NCI-H748 treated with DMSO at 0.1 percent for 48 hours (cell line): ENCODE data around the gene ERO1A.
"Not testable (repeated sequence)": the region's sequence is repeated elsewhere in the genome, so short reads cannot be mapped to it uniquely, and the experiment has no call there.

ENCODE experiments used
- DNase-seq: peaks from one replicate; lab custom pipeline; 2025; lab: John Stamatoyannopoulos, UW

ERO1A gene, protein sequence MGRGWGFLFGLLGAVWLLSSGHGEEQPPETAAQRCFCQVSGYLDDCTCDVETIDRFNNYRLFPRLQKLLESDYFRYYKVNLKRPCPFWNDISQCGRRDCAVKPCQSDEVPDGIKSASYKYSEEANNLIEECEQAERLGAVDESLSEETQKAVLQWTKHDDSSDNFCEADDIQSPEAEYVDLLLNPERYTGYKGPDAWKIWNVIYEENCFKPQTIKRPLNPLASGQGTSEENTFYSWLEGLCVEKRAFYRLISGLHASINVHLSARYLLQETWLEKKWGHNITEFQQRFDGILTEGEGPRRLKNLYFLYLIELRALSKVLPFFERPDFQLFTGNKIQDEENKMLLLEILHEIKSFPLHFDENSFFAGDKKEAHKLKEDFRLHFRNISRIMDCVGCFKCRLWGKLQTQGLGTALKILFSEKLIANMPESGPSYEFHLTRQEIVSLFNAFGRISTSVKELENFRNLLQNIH

DNA sequence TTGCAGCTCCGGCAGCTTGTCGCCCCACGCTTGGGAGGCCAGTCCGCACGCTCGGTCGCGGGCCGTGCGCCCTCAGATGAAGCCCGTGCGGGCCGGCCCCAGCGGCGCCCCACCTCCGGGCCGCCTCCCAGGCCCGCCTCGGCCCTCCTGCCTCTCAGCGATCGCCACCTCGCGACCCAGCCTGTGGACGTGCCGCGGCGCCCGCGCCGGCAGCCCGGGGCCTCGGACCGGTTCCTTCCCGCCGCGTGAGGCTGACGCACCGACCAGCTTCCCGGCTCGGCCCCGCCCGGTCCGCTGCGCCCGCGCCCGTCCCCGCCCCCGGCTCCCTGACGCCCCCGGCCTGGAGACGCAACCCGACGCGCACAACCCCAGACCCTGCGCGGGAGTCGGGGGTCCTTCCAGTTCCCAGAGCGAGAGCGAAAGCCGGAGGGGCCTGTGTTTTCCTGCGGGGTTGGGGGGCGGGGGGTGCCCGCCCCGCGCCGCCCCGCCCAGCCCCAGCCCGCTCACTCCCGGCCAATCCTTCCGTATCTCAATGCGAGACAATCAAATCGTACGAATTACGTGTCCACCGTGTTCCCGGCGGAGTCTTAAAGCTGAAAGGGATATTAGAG lies at the start of gene ERO1A:
ERO1A (minus strand) TSS at position 78 of the 611 bp plus-strand sequence; CDS start at position 1, 77 bp downstream.
- peak; percentile 66 for DNase-seq

DNA sequence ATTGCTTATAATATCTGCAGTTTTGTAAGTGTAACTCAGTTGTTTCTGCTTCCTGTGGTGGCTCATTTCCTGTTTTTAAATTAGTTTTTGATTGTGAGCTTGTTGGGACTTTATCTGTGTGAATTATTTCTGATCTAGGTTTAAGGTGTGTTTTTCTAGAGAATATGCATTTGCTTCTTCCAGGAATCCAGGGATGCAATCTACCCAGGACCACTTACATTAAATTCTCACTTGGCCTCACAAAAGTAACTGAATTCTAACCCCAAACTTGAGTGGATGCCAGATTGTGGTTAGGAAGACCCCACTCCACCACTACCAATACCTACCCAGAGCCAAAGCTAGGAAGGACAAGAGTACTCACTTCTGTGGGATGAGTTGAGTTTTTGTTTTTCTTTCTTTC lies 46.5 kb upstream of the ERO1A start:
- no peak for DNase-seq

DNA sequence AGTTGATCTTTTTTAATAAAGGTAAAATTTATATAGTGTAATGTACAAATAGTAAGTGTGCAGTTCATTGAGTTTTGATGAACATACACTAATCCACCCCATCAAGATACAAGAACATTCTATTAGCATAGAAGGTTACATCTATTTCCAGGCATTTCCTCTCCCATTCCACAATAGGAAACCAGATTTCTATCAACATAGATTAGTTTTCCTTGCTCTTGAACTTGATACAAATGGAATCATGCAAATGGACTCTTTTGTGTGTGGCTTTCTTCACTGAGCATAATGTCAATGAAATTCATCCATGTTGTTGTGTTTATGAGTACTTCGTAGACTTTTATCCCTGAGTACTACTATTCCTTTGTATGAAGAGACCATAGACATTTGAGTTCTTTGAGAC lies 45.4 kb upstream of the ERO1A start:
- no peak for DNase-seq

DNA sequence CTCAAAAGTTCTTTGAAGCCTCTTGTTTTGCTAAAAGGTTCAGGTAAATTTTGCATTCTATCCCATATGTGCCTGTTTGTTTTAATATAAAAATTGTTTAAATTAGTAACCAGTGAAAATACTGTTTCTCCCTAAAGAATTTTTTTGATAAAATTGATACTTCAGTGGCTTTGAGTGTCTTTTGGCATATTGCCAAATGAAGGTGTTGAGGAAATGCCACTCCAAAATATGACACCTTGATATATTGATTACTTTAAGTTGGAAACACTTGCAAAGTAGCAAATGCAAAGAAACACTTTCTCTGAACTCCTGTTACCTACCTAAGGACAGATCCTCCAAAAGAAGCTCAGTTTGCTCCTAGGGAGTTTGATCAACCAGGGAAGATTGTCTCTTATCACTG lies 43.1 kb upstream of the ERO1A start:
- DNase-seq: no peak

DNA sequence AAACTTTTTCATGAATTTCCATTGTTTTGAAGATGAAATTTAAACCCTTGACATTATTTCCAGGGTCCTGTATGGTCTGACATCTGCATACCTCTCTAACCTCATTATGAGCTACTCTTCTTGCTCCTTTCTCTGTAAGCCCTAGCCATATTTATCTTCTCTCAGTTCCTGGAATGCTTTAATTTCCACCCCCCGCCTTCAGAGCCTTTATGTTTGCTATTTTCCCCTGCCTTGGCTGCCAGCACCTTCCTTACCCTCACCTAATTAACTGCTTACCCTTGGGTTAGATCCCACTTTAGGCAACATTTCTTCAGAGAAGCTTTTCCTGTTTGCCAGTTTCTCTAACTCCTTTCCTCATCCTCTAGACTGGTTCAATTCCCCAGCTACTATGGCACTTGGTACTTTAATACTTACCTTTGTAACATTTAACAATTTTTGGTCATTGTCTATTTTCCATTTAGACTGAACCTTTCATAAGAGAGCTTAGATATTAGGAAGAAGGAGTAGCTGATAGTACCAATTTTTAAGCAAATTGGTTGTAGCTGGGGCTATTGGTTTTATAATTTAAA lies 40.6 kb upstream of the ERO1A start:
- DNase-seq: no peak

DNA sequence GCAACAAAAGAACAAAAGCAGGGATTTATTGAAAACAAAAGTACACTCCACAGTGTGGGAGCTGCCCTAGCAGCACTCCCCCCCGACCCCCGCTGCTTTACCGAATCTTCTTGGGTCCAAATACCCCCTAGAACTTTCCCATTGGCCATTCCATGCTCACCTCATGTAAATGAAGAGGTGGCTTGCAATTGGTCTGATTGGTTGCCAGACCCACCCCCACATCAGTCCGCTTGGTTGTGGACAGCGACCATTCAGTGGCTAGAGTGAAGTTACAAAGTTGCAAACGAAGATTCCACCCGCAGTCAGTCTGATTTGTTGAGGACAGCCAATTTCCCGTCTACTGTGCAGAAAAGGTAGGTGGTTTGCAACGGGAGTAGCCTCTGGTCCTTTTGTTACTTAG lies 38.5 kb upstream of the ERO1A start:
- DNase-seq: no peak

DNA sequence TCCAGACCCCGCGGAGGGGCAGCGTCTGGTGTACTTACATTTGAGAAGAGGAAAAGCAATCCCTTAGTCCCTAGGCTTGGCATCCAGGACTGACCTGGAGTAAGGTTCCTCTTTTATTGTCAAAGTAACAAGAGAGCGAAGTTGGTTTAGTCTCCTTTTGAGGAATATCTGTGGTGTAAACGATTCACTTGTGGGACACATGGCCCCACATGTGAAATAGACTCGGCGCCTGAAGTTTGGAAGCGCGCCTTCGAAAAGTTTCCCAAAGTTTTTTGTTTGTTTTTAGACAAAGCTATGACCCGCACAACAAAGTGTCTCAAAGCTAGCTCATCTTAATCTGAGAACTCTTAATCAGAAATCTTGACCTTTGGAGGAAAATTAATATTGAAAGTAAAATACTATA lies 35.4 kb upstream of the ERO1A start:
- DNase-seq: no peak

DNA sequence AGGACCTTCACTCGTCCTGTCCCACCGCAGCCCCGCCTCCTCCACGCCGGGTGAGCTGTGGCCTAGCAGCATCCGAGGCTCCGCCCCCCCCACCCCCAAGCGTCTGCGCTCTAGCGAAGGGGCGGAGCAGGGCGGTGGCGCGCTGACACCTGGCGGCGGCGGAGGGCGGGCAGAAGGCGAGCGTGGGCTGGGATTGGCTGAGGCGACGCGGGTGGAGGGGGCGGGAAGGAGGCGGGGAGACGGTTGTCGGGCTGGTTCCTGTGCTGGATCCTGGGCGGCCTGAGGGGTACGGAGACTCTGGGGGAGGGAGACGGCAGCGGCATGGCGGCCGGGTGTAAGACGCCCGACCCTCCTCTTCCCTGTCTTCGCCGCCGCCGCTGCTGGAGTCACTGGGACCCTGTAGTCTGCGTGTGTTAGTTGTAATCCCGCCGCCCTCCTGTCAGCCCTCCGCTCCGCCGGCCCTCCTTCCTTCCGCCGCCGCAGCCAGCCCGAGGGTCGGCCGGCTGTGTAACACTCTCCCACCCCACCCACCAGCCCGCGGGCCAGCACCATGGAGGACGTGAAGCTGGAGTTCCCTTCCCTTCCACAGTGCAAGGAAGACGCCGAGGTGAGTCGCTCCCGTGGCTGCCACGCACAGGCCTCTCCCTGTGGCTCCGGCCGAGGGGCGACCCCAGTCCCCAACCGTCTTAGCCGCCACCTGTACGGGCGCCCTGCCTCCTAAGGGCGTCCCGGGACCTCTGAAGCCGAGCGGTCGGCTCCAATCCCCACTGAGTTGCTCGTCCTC lies 34.8 kb upstream of the ERO1A start, which contains the start of gene STYX:
STYX (plus strand) TSS at position 242 of the 784 bp plus-strand sequence; CDS start at position 551, 309 bp downstream.
- peak; percentile 93 for DNase-seq

DNA sequence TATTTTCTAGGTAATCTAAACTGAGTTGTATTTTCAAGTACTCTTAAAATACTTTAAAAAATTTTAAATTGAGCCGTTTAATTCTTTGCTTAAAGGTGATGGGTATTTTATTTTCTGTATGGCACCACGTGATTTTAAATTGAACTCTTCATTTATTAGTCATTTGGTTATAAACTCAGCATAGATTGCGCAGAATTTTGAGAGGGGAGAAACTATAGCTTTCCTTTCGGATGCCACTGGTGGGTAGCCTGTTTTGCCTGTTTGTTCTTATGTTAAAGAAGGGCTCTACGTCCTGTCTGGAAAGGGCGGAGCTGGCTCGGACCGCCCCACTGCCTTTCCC lies 34.2 kb upstream of the ERO1A start:
- no peak for DNase-seq

DNA sequence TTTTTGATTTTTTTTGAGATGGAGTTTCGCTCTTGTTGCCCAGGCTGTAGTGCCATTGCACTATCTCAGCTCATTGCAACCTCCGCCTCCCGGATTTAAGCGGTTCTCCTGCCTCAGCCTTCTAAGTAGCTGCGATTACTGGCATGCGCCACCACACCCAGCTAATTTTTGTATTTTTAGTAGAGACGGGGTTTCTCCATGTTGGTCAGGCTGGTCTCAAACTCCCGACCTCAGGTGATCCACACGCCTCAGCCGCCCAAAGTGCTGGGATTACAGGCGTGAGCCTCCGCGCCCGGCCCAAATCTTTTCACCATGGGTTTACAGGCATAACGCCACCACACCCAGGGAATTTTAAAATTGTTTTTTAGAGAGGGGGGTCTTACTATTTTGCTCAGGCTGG lies 33.7 kb upstream of the ERO1A start:
- DNase-seq: not testable (repeated sequence)

DNA sequence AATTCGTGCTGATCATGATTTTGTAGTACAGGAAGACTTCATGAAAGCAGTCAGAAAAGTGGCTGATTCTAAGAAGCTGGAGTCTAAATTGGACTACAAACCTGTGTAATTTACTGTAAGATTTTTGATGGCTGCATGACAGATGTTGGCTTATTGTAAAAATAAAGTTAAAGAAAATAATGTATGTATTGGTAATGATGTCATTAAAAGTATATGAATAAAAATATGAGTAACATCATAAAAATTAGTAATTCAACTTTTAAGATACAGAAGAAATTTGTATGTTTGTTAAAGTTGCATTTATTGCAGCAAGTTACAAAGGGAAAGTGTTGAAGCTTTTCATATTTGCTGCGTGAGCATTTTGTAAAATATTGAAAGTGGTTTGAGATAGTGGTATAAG lies 32.2 kb upstream of the ERO1A start:
- not testable (repeated sequence) for DNase-seq

DNA sequence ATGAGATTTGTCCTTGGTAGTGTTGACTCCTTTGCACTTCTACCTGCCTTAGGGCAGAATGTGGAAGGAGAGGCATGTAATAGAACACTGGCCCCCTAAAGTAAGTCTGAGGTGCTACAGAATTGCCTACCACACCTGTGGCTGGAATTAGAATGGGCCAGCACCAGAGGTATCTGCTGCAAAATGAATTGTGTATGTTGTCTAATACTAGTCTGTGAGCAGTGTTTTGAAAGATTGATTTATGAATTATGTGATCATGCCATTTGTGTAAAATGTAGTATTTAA lies 28.9 kb upstream of the ERO1A start:
- DNase-seq: no peak

DNA sequence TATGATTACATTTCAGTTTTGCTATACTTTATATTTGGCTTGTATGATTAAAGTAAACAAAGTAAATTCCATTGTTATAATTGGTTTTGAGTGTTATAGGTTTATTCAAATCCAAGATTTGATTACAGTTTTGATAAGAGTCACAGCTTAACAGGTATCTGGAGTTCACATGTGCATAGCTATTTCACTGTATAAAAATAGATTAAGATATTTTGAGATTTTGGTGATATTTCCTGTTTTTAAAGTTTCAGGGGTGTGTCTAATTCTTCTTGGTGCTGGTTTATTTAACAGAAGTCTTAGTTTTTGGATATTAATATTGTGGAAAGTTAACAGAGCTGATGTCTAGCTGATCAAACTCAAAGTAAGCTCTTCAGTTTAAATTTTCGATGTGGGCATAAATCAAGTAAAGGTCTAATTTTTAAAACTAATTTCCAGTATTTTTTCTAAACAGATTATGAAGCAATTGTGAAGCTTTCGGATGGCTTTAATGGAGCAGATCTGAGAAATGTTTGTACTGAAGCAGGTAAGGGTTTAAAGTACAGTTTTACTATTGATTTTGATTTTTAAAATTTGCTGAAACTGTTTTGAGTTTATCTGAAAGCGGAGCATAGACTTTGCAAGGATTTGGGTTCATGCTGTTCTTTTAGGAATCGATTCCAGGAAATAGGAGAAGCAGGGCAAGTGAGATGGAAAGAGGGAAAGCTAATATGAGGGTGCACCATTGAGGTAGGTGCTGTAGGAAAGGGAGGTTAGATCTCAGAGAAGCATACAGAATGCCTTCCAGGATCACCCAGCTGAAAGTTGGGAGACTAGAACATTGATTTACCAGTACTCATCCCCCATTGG lies 28.4 kb upstream of the ERO1A start:
- DNase-seq: no peak

DNA sequence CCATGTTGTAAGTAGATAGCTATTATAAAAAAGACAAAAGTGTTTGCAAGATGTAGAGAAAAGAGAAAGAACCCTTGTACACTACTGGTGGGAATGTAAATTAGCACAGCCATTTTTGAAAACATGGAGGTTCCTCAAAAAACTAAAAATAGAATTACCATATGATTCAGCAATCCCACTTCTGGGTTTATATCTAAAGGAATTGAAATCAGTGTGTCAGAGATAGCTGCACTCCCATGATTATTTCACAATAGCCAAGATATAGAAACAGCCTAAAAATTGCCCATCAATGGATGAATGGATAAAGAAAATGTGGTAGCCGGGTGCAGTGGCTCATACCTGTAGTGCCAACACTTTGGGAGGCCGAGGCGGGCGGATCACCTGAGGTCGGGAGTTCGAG lies 20.8 kb upstream of the ERO1A start:
- no peak for DNase-seq

DNA sequence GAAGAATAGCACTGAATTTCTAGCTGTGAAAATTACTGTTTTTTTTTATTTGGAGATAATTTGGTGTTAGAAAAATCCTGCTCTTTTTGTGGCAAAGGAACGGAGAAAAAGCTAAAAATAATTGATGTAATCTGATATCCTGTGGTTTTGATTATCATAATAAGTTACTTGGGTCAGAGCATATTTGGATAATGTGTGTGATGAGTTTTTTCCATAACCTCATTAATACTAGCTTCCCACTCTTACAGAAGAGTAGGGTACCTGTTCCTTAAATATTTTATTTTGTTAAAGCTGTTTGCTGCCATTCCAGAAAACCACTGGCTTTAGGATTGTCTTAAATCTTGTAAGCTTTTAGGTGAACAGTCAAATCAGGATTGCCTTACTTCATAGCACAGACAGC lies 16.3 kb upstream of the ERO1A start:
- no peak for DNase-seq

DNA sequence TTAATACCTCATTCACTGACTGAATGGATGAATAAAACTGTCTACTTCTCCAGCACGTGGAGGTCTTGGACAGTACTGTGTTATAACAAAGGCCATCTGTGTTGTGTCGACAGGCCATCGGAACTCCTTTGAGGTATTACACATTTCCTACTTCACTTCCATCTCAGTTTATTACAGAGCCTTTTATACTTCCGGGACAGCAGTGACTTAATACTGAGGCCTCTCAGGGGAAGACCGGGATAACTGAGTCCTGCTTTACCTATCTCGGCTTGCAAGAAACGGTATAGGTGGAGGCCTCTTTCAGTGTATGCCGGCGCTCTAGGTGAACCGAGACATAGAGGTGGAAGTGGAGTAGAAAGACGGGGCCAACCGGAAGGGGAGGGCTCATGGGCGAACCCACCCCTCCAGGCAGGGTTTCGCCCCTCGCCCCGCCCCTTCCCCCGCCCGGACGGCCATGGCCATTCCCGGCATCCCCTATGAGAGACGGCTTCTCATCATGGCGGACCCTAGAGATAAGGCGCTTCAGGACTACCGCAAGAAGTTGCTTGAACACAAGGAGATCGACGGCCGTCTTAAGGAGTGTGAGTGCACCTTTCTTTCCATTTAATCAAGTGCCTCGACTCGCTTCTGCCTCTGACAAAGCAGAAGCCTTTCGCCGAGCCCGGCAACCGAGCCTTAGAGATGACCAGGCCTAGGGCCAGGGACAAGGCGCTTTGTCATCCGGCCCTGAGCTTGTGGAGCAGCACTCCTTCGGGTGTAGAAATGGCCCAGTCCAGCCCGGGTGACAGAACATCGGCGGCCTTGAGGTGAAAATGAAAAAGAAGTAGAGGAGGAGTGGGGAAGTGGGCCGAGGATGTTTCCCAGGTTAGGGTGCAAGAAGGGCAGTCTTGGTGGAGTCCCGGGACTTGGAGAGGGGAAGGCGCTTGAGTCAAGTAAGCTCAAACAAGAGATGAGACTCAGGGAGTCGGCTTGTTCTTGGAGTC lies 11.7 kb upstream of the ERO1A start, which contains the start of gene PSMC6:
PSMC6 (plus strand) TSS at position 477 of the 983 bp plus-strand sequence; CDS start at position 497, 20 bp downstream.
- peak; percentile 91 for DNase-seq

DNA sequence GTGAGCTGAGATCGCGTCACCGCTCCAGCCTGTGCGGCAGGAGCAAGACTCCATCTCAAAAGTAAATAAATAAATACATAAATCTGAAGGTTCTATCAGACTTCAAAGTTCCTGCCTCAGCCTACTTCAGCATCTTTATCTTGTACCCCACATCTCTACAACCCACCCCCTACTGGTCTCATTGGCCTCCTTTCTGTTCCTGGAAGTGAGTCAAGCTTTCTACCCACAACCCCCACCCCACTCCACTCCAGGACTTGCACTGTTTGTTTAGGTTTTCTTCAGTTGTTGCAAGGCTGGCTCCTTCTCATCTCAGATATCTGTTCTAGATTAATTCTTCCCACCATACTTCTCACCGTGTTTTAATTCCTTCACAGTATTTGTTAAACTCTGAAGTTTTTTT lies 10.9 kb upstream of the ERO1A start:
- no peak for DNase-seq

DNA sequence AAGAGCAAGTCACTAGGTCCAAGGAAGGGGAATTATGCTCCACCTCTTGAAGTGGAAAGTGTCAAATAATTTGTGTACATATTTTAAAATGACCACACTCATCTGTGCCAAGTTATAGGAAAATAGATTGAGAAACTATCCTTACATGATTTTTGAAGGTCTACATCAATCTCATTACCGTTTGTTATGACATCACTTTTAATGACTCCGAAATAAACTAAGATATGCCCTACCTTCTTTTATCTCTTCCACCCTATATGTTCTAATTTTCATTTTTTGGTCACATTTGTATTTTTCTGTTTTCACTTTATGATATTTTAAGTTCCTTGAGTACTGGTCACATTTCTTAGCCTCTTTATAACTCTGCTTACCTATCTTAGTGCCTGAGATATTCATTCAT lies 8.3 kb upstream of the ERO1A start:
- DNase-seq: no peak

DNA sequence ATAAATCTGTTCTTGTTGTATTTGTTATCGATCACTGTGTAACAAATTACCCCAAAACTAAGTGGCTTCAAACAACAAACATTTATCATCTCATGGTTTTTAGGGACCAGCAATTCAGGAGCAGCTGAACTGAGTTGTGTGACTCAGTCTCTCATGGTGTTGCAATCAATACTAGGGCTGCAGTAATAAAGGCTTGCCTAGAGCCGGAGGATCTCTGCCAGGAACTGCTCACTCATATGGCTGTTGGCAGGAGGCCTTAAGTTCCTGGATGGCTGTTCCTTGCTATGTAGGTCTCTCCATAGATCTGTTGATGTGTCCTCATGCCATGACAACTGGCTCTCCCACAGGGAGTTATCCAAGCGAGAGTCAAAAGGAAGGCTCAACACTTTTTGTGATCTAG lies 7.9 kb upstream of the ERO1A start:
- DNase-seq: no peak

DNA sequence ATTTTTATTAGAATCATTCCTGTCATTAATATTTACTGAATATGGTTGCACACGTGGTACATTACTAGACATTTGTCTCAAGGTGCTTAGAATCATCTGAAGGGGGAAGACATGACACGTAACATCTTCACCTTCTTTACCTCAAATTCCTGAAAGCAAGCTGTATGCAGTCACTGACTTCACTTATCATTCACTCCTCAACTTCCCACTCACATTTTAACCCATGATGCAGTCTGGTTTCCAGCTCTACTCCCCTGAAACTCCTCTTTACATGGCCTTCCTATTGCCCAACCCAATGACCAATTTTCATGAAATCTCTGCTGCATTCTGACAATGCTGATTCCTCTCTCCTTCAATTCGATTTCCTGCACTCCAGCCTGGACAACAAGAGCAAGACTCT lies 5.9 kb upstream of the ERO1A start:
- DNase-seq: no peak
